GM12864 (cell line): ENCODE measurements around the gene HS3ST3B1.

Source experiments
- DNase-seq: peaks from one replicate; pipeline ENCODE4 v3.0.0-alpha.2; 2011; ENCODE audit warnings: low read depth
- H3K4me3 ChIP-seq: 2 replicates; pipeline ENCODE4 v1.5.1; 2011; ENCODE audit warnings: mild to moderate bottlenecking, low read depth, low read length, control low read depth
- TF ChIP-seq, protein P1 (sequence below): IDR thresholded peaks from 2 replicates; pipeline ENCODE4 v1.5.1; 2011; ENCODE audit warnings: low read depth, mild to moderate bottlenecking, moderate library complexity, low read length, control low read depth, inconsistent platforms; ENCODE audit errors: missing control alignments

HS3ST3B1 gene

DNA sequence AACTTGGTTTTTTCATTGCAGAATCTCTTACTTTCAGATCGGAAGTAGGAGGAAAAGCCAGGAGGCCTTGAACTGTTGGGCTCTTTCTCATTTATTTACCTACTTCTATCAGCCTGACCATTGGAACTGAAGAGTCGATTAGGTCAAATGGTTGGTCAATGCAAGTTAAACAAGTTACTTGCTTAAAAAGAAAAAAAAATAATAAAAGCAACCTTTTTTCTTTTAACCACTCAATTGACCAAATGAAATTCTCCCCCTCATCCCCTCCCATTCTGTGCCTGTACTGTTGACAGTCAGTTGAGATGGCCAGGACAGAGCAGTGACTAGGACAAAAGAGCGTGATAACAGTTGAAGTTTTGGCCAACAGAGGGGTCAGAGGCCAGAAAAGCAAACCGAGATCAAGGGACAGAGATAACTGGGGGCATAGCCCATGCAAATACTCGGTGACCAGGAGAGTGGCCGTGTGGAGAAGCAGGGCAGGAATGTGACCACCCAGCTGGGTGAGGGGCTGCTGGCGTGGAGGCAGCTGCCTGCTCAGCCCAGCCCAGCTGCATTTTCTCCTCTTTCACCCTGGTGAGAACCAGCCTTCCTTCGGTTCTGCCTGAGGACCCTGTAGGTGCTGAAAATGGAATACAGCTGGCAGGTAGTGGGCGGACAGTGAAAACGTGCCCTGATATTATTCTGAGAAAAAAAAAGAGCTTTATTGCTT, 72.2 kb downstream of the HS3ST3B1 start:
- no peak for DNase-seq
- no peak overlapping the region for H3K4me3 ChIP-seq
- TF ChIP-seq, protein P1, sequence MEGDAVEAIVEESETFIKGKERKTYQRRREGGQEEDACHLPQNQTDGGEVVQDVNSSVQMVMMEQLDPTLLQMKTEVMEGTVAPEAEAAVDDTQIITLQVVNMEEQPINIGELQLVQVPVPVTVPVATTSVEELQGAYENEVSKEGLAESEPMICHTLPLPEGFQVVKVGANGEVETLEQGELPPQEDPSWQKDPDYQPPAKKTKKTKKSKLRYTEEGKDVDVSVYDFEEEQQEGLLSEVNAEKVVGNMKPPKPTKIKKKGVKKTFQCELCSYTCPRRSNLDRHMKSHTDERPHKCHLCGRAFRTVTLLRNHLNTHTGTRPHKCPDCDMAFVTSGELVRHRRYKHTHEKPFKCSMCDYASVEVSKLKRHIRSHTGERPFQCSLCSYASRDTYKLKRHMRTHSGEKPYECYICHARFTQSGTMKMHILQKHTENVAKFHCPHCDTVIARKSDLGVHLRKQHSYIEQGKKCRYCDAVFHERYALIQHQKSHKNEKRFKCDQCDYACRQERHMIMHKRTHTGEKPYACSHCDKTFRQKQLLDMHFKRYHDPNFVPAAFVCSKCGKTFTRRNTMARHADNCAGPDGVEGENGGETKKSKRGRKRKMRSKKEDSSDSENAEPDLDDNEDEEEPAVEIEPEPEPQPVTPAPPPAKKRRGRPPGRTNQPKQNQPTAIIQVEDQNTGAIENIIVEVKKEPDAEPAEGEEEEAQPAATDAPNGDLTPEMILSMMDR, result no peak

DNA sequence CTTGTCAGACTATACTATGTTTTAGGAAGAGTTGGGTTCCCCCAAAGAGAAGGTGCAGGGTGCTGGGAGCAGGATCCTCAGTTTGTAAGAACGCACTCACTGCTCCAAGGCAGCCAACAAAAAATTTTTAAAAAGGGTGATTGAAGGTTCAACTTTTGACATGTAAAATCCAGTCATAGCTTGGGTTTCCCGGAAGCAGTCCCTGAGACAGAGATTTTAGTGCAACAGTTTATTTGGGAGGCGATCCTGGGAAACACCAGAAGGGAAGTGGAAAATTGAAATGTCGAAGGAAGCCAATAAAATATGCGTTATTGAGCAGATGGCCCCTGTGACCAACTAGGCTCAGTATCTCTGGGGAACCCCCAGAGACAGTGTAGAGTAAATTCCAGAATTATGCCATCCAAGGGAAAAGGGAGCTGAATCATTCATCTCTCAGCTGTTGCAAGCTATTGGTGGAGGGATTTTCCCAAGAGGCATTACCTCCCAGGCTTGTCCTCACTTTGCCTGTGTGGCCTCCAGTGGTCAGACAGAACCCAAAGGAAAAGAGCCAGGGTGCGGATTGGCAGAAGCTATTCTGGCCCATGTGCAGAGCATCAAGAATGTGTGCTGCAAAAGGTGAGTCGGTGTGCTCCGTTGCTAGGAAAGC, 72.9 kb downstream of the HS3ST3B1 start:
- TF ChIP-seq, protein P1, result no peak
- no peak for DNase-seq
- H3K4me3 ChIP-seq, result no peak overlapping the region

DNA sequence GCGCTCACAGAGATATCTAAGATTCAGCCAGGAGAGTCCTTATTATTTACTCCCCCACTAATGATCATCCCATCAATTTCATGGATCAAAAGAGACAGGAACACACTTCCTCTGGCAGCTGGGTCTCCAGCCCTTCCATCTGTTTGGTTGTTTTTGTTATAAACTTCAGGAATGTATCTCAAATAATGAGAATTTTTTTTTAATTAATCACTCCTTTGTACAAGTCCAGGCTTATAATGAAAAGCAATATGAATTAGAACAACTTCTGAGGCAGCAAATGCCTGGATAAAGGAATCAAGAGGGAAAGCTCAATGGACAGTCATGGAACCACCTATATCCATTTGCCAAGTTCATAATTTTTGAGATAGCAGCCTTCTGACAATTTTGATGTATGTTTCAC, 73.4 kb downstream of the HS3ST3B1 start:
- no peak for DNase-seq
- TF ChIP-seq, protein P1, result no peak
- H3K4me3 ChIP-seq, result no peak overlapping the region

DNA sequence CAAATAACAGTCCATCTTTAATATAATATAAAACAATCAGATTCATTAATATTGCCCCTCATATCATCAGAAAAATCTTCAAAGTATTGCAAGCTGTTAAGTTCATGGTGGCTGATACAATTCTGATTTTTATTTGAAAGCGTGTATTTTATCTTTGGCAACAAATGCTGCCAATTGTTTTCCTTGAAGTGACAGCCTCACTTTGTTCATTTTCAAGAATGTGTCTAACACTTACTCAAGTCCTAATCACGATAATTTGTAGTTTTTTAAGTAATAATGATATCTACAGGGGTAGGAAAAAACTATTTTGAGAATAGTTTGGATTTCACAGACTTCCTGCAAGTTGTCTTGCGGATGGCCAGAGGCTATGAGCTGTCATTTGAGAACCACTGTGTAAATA, 75.8 kb downstream of the HS3ST3B1 start:
- no peak overlapping the region for H3K4me3 ChIP-seq
- DNase-seq, result no peak
- TF ChIP-seq, protein P1, result no peak

DNA sequence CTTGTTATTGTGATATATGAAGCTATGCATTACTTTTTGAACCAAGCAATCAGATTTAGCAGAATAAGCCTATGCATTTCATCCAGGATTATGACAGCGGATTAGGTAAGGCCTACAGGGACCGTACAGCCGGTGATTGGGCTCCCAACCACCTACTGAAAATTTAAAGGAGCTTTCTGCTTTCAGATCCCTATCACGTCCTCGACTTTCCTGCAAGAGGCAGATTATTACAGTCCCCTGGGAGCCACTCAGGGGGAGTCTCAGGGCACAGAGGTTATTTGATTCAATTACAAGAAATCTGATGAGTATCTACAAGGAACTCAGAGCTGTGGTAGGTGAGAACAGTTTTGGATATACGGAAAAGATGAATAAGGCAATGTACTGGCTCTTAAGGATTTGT, 80.7 kb downstream of the HS3ST3B1 start:
- TF ChIP-seq, protein P1, result no peak
- H3K4me3 ChIP-seq, result no peak overlapping the region
- no peak for DNase-seq

DNA sequence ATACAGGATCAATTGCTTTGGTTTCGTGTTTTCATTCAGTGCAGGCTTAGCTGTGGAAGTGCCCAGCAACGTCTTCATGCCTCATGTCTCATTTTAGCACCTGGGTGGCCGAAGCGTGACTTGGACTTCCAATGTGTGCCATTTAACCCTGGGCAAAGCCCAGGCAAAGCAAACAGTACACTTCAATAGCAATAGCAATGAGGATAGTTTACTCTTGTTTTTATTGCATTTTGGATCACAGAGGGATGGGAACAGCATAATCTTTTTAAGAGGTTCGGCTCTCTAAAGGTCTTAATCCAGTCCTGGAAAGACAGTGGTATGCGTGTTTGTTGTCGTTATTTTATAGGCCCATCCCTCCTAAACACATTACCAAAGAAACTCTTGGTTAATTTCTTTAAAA, 86.2 kb downstream of the HS3ST3B1 start:
- no peak for DNase-seq
- H3K4me3 ChIP-seq, result no peak overlapping the region
- TF ChIP-seq, protein P1, result no peak

DNA sequence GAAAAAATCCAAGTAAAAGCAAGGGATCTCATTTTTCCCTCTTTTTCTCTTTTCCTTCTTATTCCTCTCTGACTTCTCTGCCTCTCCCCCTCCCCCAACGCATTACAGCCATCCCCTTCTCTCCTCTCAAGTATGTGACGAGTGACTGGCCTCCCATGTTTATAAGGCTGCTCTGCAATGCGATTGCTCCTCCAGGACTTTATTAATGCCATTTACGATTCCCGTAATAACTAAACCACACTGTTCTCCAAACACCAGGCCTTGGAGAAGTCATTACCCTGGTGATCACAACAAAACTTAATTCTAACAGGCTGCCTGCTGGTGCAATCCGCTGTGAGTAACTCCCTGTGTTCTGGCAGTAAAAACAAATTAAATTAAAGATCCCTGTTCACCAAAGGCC, 88.8 kb downstream of the HS3ST3B1 start:
- TF ChIP-seq, protein P1, result no peak
- no peak for DNase-seq
- no peak overlapping the region for H3K4me3 ChIP-seq
